ENCODE measurements around the gene CIDEA.

The CIDEA gene

GRCh38 chr18:12253027-12253426 lies 1.1 kb upstream of the CIDEA start:
- peaks cover 2% of the 10 kb centered on the region for H3K27me3 ChIP-seq (replicated peaks; ENCODE audit: control insufficient read depth, insufficient read depth, low read length)
- H3K36me3 ChIP-seq (ENCODE audit: control insufficient read depth, insufficient read depth, low read length): no peaks in the 10 kb centered on the region
- no peak for TF ChIP-seq CTCF (IDR thresholded peaks at IDR 0.05; ENCODE audit: insufficient read depth, low read length, poor library complexity, severe bottlenecking)
- no peak overlapping the region for H3K4me3 ChIP-seq (replicated peaks; ENCODE audit: low read depth, low read length)
- no peak for DNase-seq (ENCODE audit: extremely low read depth, insufficient read length)

GRCh38 chr18:12253663-12254135 lies 462 bp upstream of the CIDEA start:
- no peak for TF ChIP-seq CTCF (IDR thresholded peaks at IDR 0.05; ENCODE audit: insufficient read depth, low read length, poor library complexity, severe bottlenecking)
- peaks cover 2% of the 10 kb centered on the region for H3K27me3 ChIP-seq (replicated peaks; ENCODE audit: control insufficient read depth, insufficient read depth, low read length)
- no peak for DNase-seq (ENCODE audit: extremely low read depth, insufficient read length)
- no peaks in the 10 kb centered on the region for H3K36me3 ChIP-seq (ENCODE audit: control insufficient read depth, insufficient read depth, low read length)
- H3K4me3 ChIP-seq (replicated peaks; ENCODE audit: low read depth, low read length): no peak overlapping the region

DNA sequence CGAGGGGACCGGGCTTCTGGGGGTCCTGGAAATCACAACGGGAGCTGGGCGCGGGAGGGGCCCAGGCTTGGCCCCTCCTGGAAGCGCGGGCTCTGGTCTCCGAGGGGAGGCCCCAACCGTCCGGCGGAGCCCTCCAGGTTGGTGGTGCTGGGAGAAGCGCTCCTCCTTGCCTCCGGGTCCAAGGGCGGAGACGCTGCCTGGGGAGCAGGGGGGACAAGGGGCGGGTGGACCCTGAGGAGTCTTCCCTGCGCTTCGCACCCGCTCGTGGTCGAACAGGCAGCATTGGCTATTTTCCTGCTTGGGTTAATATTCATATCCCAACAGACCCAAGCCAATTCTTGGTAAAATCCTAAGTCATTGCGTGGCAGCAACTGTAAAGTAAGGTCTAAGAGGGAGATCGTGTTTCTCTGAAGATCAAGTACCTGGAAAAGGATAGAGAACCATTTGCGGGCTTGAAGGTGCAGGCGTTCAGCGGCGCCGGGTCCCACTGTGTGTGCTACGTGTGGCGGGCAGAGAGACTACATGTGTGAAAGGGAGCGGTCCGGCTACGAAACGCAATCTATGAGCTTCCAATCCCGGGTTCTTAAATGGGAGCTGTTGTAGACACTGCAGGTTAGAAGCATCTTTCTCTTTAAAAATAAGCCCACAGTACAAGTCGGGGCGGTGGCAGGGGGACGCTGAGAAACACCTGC lies 805 bp downstream of the CIDEA start:
- TF ChIP-seq CTCF (IDR thresholded peaks at IDR 0.05; ENCODE audit: insufficient read depth, low read length, poor library complexity, severe bottlenecking): no peak
- no peaks in the 10 kb centered on the region for H3K36me3 ChIP-seq (ENCODE audit: control insufficient read depth, insufficient read depth, low read length)
- H3K27me3 ChIP-seq (replicated peaks; ENCODE audit: control insufficient read depth, insufficient read depth, low read length): no peaks in the 10 kb centered on the region; the same call in none of the 2 replicates
- DNase-seq (ENCODE audit: extremely low read depth, insufficient read length): no peak
- H3K4me3 ChIP-seq (replicated peaks; ENCODE audit: low read depth, low read length): no peak overlapping the region

DNA sequence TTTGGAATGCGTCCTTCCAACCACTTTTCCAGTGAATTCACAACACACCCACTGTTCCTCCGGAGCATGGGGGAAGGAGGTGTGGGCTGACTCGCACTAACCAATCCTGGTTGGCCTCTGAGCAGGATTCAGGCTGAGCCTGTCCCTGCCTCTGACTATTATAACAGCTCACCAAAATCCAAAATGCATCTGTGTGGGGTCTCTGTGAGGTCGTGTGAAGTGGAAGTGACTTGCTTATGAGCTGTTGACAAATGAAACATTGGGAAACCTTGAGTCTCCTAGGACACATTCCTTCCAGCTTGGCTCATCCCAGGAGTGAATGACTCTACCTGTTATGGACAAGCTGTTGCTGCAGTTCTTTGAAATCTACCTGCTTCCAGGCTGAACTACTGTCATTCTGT lies 1.5 kb downstream of the CIDEA start:
- DNase-seq (ENCODE audit: extremely low read depth, insufficient read length): no peak
- H3K4me3 ChIP-seq (replicated peaks; ENCODE audit: low read depth, low read length): no peak overlapping the region
- H3K36me3 ChIP-seq (ENCODE audit: control insufficient read depth, insufficient read depth, low read length): no peaks in the 10 kb centered on the region
- no peak for TF ChIP-seq CTCF (IDR thresholded peaks at IDR 0.05; ENCODE audit: insufficient read depth, low read length, poor library complexity, severe bottlenecking)
- H3K27me3 ChIP-seq (replicated peaks; ENCODE audit: control insufficient read depth, insufficient read depth, low read length): no peaks in the 10 kb centered on the region; the same call in none of the 2 replicates

DNA sequence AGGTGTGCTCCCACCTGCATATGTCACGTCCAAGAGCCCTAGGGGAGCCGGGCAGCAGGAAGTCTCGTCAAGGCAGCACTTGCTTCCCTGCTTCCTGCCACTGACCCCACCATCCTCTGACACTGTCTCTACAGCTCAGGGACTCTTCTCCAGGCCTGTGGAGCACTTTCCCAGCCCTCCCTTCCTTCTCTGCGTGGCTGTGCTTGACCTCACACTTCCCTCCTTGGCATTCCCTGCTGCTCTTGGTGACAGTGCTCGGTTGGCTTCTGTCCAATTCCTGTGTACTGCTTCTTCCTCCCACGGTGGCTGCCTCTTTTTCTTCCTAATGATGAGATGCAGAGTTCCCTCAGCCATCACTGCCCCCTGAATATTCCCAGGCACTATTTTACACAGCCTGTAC lies 2.8 kb downstream of the CIDEA start:
- Histone ChIP-seq H3K36me3 (ENCODE audit: control insufficient read depth, insufficient read depth, low read length) (no peaks in the 10 kb centered on the region), H3K4me3 (replicated peaks; ENCODE audit: low read depth, low read length) (no peak overlapping the region), H3K27me3 (replicated peaks; ENCODE audit: control insufficient read depth, insufficient read depth, low read length) (no peaks in the 10 kb centered on the region; the same call in none of the 2 replicates)
- TF ChIP-seq CTCF (IDR thresholded peaks at IDR 0.05; ENCODE audit: insufficient read depth, low read length, poor library complexity, severe bottlenecking): no peak
- no peak for DNase-seq (ENCODE audit: extremely low read depth, insufficient read length)
